GM06990 (cell line): Measurements from ENCODE around the gene PLA2G4D.
"Not testable (repeated sequence)": the region's sequence is repeated elsewhere in the genome, so short reads cannot be mapped to it uniquely, and the experiment has no call there.

ENCODE experiments used
- DNase-seq: peaks from one replicate; pipeline ENCODE4 v3.0.0-alpha.2; 2011; ENCODE audit not compliant: insufficient read length; ENCODE audit errors: extremely low read depth
- H3K27me3 ChIP-seq: replicated peaks from 2 replicates; pipeline ENCODE4 v1.6.0; 2011; ENCODE audit warnings: low read length; ENCODE audit not compliant: control insufficient read depth, insufficient read depth
- H3K36me3 ChIP-seq: 2 replicates; pipeline ENCODE4 v1.5.1; 2011; ENCODE audit warnings: low read length; ENCODE audit not compliant: control insufficient read depth, insufficient read depth
- H3K4me3 ChIP-seq: replicated peaks from 2 replicates; pipeline ENCODE4 v1.5.1; 2011; ENCODE audit warnings: low read depth, mild to moderate bottlenecking, control low read depth, low read length
- TF ChIP-seq, protein P1 (sequence below): IDR thresholded peaks from 2 replicates; pipeline ENCODE4 v1.5.1; 2011; ENCODE audit warnings: low read length, control low read depth, mild to moderate bottlenecking, inconsistent platforms; ENCODE audit not compliant: insufficient read depth, poor library complexity, severe bottlenecking

PLA2G4D gene

DNA sequence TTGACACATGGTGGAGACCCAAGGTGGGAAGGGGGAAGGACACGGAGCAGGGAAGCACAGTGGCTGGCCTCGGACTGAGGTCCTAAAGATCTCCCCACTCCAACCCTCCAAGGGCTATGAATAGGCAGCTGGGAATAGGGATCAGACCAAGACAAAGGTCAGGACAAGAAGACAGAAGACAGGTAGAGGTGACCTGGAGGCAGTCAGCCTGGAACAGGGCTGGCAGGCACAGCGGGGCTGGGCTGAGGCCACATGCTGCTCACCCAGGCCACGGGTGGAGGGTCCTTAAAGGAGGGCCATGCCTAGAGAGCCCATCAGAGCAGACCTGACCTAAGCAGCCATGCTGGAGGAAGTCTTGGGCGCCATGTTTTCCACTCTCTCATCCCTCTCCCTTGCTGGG, 2.7 kb upstream of the PLA2G4D start:
- DNase-seq, result no peak
- Histone ChIP-seq H3K27me3 (no peaks in the 10 kb centered on the region; the same call in 1 of the 2 replicates), H3K36me3 (no peaks in the 10 kb centered on the region), H3K4me3 (no peak overlapping the region)
- TF ChIP-seq, protein P1, sequence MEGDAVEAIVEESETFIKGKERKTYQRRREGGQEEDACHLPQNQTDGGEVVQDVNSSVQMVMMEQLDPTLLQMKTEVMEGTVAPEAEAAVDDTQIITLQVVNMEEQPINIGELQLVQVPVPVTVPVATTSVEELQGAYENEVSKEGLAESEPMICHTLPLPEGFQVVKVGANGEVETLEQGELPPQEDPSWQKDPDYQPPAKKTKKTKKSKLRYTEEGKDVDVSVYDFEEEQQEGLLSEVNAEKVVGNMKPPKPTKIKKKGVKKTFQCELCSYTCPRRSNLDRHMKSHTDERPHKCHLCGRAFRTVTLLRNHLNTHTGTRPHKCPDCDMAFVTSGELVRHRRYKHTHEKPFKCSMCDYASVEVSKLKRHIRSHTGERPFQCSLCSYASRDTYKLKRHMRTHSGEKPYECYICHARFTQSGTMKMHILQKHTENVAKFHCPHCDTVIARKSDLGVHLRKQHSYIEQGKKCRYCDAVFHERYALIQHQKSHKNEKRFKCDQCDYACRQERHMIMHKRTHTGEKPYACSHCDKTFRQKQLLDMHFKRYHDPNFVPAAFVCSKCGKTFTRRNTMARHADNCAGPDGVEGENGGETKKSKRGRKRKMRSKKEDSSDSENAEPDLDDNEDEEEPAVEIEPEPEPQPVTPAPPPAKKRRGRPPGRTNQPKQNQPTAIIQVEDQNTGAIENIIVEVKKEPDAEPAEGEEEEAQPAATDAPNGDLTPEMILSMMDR, result no peak

DNA sequence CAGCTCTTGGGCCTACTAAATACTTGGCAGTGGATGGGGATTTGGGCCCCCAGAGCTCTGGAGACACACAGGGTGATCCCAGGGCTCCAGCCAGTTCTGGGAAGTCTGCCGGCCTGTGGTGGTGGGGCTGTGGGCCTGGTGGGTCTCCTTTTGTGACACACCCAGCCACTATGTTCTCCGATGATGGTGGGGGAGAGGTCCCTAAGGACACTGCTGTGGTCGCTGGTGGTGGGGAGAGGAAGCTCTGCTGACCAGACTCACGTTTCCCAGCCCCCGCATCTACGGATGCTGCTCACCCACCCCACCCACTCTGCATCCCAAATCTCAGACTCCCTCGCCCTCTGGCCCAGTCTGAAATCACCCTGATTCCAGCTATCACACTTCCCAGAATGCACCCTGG, 396 bp downstream of the PLA2G4D start:
- H3K36me3 ChIP-seq, result no peaks in the 10 kb centered on the region
- DNase-seq, result no peak
- TF ChIP-seq, protein P1, result no peak

DNA sequence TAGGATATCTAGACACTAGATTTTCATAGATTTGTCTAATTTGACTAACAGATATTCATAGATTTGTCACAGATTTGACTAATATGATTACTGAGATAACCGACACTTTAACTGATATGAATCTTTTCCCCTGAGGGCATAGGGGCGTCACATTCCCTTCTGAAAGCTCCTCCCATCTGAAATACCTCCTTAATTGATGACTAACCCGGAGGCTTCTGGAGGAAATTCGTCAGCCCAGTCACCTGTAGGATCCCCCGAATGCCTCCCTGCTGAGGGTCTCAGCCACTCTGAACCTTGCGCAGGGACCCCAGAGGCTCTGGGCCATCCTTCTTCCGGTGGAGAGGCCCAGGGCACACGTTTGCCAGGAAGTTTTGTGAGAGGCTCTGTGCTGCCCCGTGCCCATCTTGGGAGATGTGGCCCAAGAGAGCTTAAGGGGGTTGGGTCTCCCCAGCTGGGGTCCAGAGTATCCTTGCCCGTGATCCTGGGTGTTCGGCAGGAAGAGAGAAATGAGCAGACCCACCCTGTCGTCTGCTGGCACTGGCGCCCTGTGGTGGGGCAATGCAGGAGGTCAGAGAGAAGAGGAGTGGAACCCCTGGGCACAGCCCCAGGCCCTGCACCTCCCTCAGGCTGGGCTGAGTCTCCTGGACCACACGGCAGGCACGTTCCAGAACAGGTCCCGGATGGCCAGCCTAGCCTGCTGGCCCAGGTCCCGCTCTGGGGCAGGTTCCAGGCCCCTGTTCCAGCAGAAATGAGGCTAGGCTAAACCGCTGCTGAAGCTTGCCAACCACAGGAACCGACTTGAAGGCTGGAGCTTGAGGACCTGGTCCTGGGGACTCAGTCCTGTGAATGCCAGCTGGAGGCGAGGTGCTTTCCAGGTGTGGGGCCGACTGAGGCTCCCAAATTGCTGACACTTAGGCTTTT, 1.7 kb downstream of the PLA2G4D start:
- no peaks in the 10 kb centered on the region; the same call in none of the 2 replicates for H3K27me3 ChIP-seq
- DNase-seq, result no peak

More for the DNA sequence above, 396 bp downstream of the PLA2G4D start:
- H3K4me3 ChIP-seq, result no peak overlapping the region
- no peaks in the 10 kb centered on the region; the same call in none of the 2 replicates for H3K27me3 ChIP-seq

DNA sequence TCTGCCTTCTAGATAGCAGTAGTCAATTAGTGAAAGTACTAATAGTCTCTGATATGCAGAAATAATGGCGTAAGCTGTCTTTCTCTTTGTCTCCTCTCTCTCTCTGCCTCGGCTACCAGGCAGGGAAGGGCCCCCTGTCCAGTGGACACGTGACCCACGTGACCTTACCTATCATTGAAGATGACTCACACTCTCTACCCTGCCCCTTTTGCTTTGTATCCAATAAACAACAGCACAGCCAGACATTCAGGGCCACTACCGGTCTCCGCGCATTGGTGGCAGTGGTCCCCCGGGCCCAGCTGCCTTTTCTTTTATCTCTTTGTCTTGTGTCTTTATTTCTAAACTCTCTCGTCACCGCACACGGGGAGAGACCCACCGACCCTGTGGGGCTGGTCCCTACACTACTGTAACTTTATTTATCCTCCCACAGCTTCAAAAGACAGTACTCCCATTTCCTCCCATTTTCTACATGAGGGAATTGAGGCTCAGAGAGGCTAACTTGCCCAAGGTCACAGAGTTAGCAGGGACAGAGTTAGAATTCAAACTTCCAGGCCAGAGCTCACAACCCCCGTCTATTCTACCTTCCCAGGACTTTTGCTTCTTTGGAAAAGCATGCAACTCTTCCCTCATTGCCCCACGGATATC, 2.5 kb downstream of the PLA2G4D start:
- DNase-seq, H3K4me3 ChIP-seq, H3K27me3 ChIP-seq, H3K36me3 ChIP-seq: not testable (repeated sequence)

More for the DNA sequence above, 1.7 kb downstream of the PLA2G4D start:
- Histone ChIP-seq H3K4me3 (no peak overlapping the region), H3K36me3 (no peaks in the 10 kb centered on the region)
- TF ChIP-seq, protein P1, result no peak

DNA sequence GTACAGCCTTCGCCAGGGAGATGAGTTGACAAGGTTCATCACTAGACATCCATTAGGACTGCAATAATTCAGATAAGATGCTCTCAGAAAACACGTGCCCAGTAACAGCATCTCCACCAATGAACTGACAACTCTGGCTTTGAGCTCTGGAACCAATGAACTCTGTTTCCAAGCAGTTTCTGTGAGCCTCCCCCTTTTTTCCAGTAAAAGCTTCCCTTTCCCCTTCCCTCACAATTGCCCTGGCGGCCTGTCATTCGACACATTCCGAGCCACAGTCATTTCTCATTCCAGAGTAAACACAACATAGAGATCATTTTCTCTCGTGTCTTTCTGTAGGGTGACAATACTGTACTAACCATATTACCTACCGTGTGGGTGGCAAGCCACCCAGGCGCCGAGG, 3.6 kb downstream of the PLA2G4D start:
- H3K27me3 ChIP-seq, result no peaks in the 10 kb centered on the region; the same call in none of the 2 replicates
- DNase-seq, result no peak
- H3K4me3 ChIP-seq, result no peak overlapping the region
- TF ChIP-seq, protein P1, result no peak
- H3K36me3 ChIP-seq, result no peaks in the 10 kb centered on the region

DNA sequence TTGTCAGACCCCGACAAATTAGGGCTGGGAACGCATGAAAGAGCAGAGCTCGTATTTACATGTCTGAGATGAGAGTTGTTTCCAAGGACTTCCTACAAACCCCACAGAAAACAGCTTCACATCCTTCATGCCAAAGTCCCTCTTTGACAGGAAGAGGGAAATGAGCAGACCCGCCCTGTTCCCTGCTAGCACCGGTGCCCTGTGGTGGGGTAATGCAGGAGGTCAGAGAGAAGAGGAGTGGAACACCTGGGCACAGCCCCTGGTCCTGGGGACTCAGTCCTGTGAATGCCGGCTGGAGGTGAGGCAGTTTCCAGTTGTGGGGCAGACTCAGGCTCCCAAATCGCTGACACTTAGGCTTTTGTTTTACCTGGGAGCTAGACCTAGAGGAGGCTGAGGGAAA, 4.0 kb downstream of the PLA2G4D start:
- Histone ChIP-seq H3K27me3 (no peaks in the 10 kb centered on the region; the same call in none of the 2 replicates), H3K4me3 (no peak overlapping the region), H3K36me3 (no peaks in the 10 kb centered on the region)
- DNase-seq, result no peak
- TF ChIP-seq, protein P1, result no peak
